Activated CD4-positive, alpha-beta T cell treated with anti-CD3 and anti-CD28 coated beads, Interleukin-2, amount 10 ng/mL, durations not matched to agents 24 days and 14 days (primary cell): ENCODE results near the gene DCX. TPM values are rescaled to one million over a fixed set of nuclear protein-coding genes. Genes with fewer than 3 reads are reported as not detected.

Experiments
- DNase-seq: peaks from one replicate; pipeline ENCODE4 v3.0.0; 2022
- H3K27ac Mint-ChIP-seq: one replicate; pipeline ENCODE4 v1.8.0; 2022; ENCODE audit warnings: mild to moderate bottlenecking, mixed read lengths
- H3K27me3 Mint-ChIP-seq: one replicate; pipeline ENCODE4 v1.8.0; 2022; ENCODE audit warnings: mixed read lengths
- H3K36me3 Mint-ChIP-seq: one replicate; pipeline ENCODE4 v1.8.0; 2022; ENCODE audit warnings: low read depth, mild to moderate bottlenecking, mixed read lengths
- H3K4me1 Mint-ChIP-seq: one replicate; pipeline ENCODE4 v1.8.0; 2021; ENCODE audit warnings: mixed read lengths
- H3K4me3 Mint-ChIP-seq: one replicate; pipeline ENCODE4 v1.8.0; 2022; ENCODE audit warnings: mild to moderate bottlenecking, moderate library complexity, mixed read lengths
- H3K9me3 Mint-ChIP-seq: one replicate; pipeline ENCODE4 v1.8.0; 2021; ENCODE audit warnings: mixed read lengths
- intact Hi-C: fragments of 100-400 bp; cut with micrococcal nuclease; formaldehyde crosslinking; loops from one replicate; pipeline ENCODE4 v1.15.1; 2023
- total RNA-seq: library from RNA; stranded (reverse); gene quantifications from 2 replicates; pipeline ENCODE4 v1.2.3, GENCODE V29; 2022

DCX gene
- total RNA-seq = not detected in 2 replicates

- H3K4me1 Mint-ChIP-seq = no peaks in the 10 kb centered on the region
- no peaks in the 10 kb centered on the region for H3K9me3 Mint-ChIP-seq
- intact Hi-C loops = no loop called here
- peaks cover 4% of the 10 kb centered on the region for H3K27me3 Mint-ChIP-seq
- no peak for DNase-seq
- no peaks in the 10 kb centered on the region for H3K36me3 Mint-ChIP-seq
- H3K27ac Mint-ChIP-seq = no peak within 1 kb of the TSS
- no peak within 1 kb of the TSS for H3K4me3 Mint-ChIP-seq
Measured at GRCh38 chrX:111411983-111412382, at the start of gene DCX. Gene DCX, minus strand, starts transcription at chrX:111412192. Its CDS starts 1,794 bp downstream, at chrX:111410398.

GRCh38 chrX:111460607-111461006, 48.6 kb upstream of the DCX start:
- H3K27me3 Mint-ChIP-seq = no peaks in the 10 kb centered on the region
- no peak for DNase-seq
- no peaks in the 10 kb centered on the region for H3K4me1 Mint-ChIP-seq
- intact Hi-C loops = no loop called here
- H3K27ac Mint-ChIP-seq = no peak overlapping the region
- no peak overlapping the region for H3K4me3 Mint-ChIP-seq
- H3K36me3 Mint-ChIP-seq = no peaks in the 10 kb centered on the region
- H3K9me3 Mint-ChIP-seq = no peaks in the 10 kb centered on the region

- Mint-ChIP-seq H3K27me3 (peaks cover 1% of the 10 kb centered on the region), H3K27ac (no peak overlapping the region), H3K9me3 (no peaks in the 10 kb centered on the region), H3K4me1 (no peaks in the 10 kb centered on the region), H3K4me3 (no peak overlapping the region), H3K36me3 (no peaks in the 10 kb centered on the region)
- intact Hi-C loops = loop anchor here (5.0 to 10.0 kb wide), 2 partner anchors 350 to 452 kb away; partner anchors contain the start of gene PAK3
- peak; percentile 51 for DNase-seq
Measured at GRCh38 chrX:111447298-111447697, 35.3 kb upstream of the DCX start.

- Mint-ChIP-seq H3K4me1 (no peaks in the 10 kb centered on the region), H3K27ac (no peak overlapping the region), H3K36me3 (no peaks in the 10 kb centered on the region), H3K4me3 (no peak overlapping the region), H3K27me3 (peaks cover 1% of the 10 kb centered on the region), H3K9me3 (no peaks in the 10 kb centered on the region)
- intact Hi-C loops = loop anchor here (5.0 to 10.0 kb wide), 2 partner anchors 348 to 451 kb away; partner anchors contain the start of gene PAK3
- DNase-seq = peak; percentile 52
Measured at GRCh38 chrX:111445485-111445884, 33.5 kb upstream of the DCX start.

GRCh38 chrX:111444881-111445280, 32.9 kb upstream of the DCX start:
- Mint-ChIP-seq H3K4me3 (no peak overlapping the region), H3K36me3 (no peaks in the 10 kb centered on the region), H3K9me3 (no peaks in the 10 kb centered on the region), H3K27ac (no peak overlapping the region), H3K27me3 (no peaks in the 10 kb centered on the region), H3K4me1 (no peaks in the 10 kb centered on the region)
- DNase-seq = no peak
- intact Hi-C loops = loop anchor here (5.0 to 10.0 kb wide), 2 partner anchors 348 to 450 kb away; partner anchors contain the start of gene PAK3

- intact Hi-C loops = loop anchor here (10.0 kb wide), 1 partner anchor 449 kb away; no protein-coding TSS in a partner anchor
- DNase-seq = no peak
- Mint-ChIP-seq H3K36me3 (no peaks in the 10 kb centered on the region), H3K27me3 (no peaks in the 10 kb centered on the region), H3K4me3 (no peak overlapping the region), H3K9me3 (no peaks in the 10 kb centered on the region), H3K27ac (no peak overlapping the region), H3K4me1 (no peaks in the 10 kb centered on the region)
Measured at GRCh38 chrX:111443946-111444345, 32.0 kb upstream of the DCX start.

- intact Hi-C loops = loop anchor here (10.0 kb wide), 1 partner anchor 448 kb away; no protein-coding TSS in a partner anchor
- Mint-ChIP-seq H3K27me3 (no peaks in the 10 kb centered on the region), H3K4me3 (no peak overlapping the region), H3K4me1 (no peaks in the 10 kb centered on the region), H3K36me3 (no peaks in the 10 kb centered on the region), H3K9me3 (no peaks in the 10 kb centered on the region), H3K27ac (no peak overlapping the region)
- no peak for DNase-seq
Measured at GRCh38 chrX:111442791-111443190, 30.8 kb upstream of the DCX start.

- H3K4me1 Mint-ChIP-seq = no peaks in the 10 kb centered on the region
- no peak for DNase-seq
- no peak overlapping the region for H3K4me3 Mint-ChIP-seq
- no peaks in the 10 kb centered on the region for H3K9me3 Mint-ChIP-seq
- no peaks in the 10 kb centered on the region for H3K36me3 Mint-ChIP-seq
- H3K27me3 Mint-ChIP-seq = no peaks in the 10 kb centered on the region
- no peak overlapping the region for H3K27ac Mint-ChIP-seq
- intact Hi-C loops = no loop called here
Measured at GRCh38 chrX:111435469-111435868, 23.5 kb upstream of the DCX start.

GRCh38 chrX:111431001-111431400, 19.0 kb upstream of the DCX start:
- no peak overlapping the region for H3K4me3 Mint-ChIP-seq

GRCh38 chrX:111411557-111411956, 435 bp downstream of the DCX start:
- intact Hi-C loops = no loop called here
- H3K36me3 Mint-ChIP-seq = no peaks in the 10 kb centered on the region
- H3K4me3 Mint-ChIP-seq = no peak overlapping the region
- no peaks in the 10 kb centered on the region for H3K9me3 Mint-ChIP-seq
- H3K27ac Mint-ChIP-seq = no peak overlapping the region
- H3K27me3 Mint-ChIP-seq = peaks cover 4% of the 10 kb centered on the region
- no peak for DNase-seq
- no peaks in the 10 kb centered on the region for H3K4me1 Mint-ChIP-seq

More at GRCh38 chrX:111431001-111431400, 19.0 kb upstream of the DCX start:
- no peak for DNase-seq
- H3K36me3 Mint-ChIP-seq = no peaks in the 10 kb centered on the region
- H3K27ac Mint-ChIP-seq = no peak overlapping the region
- H3K9me3 Mint-ChIP-seq = no peaks in the 10 kb centered on the region
- H3K4me1 Mint-ChIP-seq = no peaks in the 10 kb centered on the region
- intact Hi-C loops = no loop called here
- no peaks in the 10 kb centered on the region for H3K27me3 Mint-ChIP-seq

- Mint-ChIP-seq H3K36me3 (no peaks in the 10 kb centered on the region), H3K4me3 (no peak overlapping the region), H3K27ac (no peak overlapping the region), H3K27me3 (peaks cover 4% of the 10 kb centered on the region), H3K4me1 (no peaks in the 10 kb centered on the region), H3K9me3 (no peaks in the 10 kb centered on the region)
- intact Hi-C loops = no loop called here
- no peak for DNase-seq
Measured at GRCh38 chrX:111410590-111411078, 1.4 kb downstream of the DCX start.

GRCh38 chrX:111409326-111409725, 2.7 kb downstream of the DCX start:
- Mint-ChIP-seq H3K27me3 (peaks cover 4% of the 10 kb centered on the region), H3K36me3 (no peaks in the 10 kb centered on the region), H3K4me3 (no peak overlapping the region), H3K4me1 (no peaks in the 10 kb centered on the region), H3K27ac (no peak overlapping the region), H3K9me3 (no peaks in the 10 kb centered on the region)
- DNase-seq = no peak
- intact Hi-C loops = no loop called here

- Mint-ChIP-seq H3K27ac (no peak overlapping the region), H3K4me3 (no peak overlapping the region), H3K36me3 (no peaks in the 10 kb centered on the region), H3K4me1 (no peaks in the 10 kb centered on the region), H3K27me3 (peaks cover 4% of the 10 kb centered on the region), H3K9me3 (no peaks in the 10 kb centered on the region)
- no peak for DNase-seq
- intact Hi-C loops = no loop called here
Measured at GRCh38 chrX:111407948-111408347, 4.0 kb downstream of the DCX start.

- intact Hi-C loops = no loop called here
- DNase-seq = no peak
- Mint-ChIP-seq H3K27me3 (no peaks in the 10 kb centered on the region), H3K4me1 (no peaks in the 10 kb centered on the region), H3K4me3 (no peak overlapping the region), H3K27ac (no peak overlapping the region), H3K36me3 (no peaks in the 10 kb centered on the region), H3K9me3 (no peaks in the 10 kb centered on the region)
Measured at GRCh38 chrX:111402344-111402743, 9.6 kb downstream of the DCX start.

- no peaks in the 10 kb centered on the region for H3K36me3 Mint-ChIP-seq
- H3K27ac Mint-ChIP-seq = no peak overlapping the region
- no peaks in the 10 kb centered on the region for H3K9me3 Mint-ChIP-seq
- H3K27me3 Mint-ChIP-seq = no peaks in the 10 kb centered on the region
- H3K4me1 Mint-ChIP-seq = no peaks in the 10 kb centered on the region
- intact Hi-C loops = no loop called here
- DNase-seq = no peak
- H3K4me3 Mint-ChIP-seq = no peak overlapping the region
Measured at GRCh38 chrX:111395149-111395548, 16.8 kb downstream of the DCX start.
